GM18505 (cell line): ENCODE data around the gene FERMT3.

Experiments used
- ATAC-seq: cut with Tn5 transposase; IDR thresholded peaks from one replicate; pipeline ENCODE4 v1.9.1; 2021; ENCODE audit not compliant: unreplicated experiment
- POLR2A ChIP-seq: IDR thresholded peaks from 4 replicates; pipeline ENCODE4 v1.6.1; 2011; ENCODE audit warnings: borderline replicate concordance; ENCODE audit not compliant: insufficient read depth, insufficient read length; ENCODE audit errors: extremely low read depth

The FERMT3 gene

DNA sequence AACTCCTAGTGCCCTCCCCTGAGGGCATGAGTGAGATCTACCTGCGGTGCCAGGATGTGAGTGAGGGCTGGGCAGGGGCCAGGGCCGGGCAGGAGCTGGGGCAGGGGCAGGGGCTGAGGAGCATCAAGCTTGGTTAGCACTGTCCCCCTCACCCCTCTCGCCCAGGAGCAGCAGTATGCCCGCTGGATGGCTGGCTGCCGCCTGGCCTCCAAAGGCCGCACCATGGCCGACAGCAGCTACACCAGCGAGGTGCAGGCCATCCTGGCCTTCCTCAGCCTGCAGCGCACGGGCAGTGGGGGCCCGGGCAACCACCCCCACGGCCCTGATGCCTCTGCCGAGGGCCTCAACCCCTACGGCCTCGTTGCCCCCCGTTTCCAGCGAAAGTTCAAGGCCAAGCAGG is 13.8 kb downstream of the FERMT3 start:
- TF ChIP-seq POLR2A = no peak
- no peak for ATAC-seq

DNA sequence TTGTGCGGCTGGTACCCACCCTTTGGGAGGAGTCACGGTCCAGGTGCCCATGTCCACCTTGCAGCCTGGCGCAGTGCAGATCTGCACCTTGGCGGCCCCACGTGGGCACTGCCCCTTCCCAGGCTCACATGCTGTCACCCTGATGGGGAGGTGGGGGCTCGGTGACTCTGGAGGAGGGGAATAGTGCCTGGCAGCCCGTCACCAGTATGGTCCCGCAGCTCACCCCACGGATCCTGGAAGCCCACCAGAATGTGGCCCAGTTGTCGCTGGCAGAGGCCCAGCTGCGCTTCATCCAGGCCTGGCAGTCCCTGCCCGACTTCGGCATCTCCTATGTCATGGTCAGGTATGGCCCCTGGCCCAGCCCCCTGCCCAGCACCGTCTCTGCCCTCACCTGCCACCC is 14.3 kb downstream of the FERMT3 start:
- TF ChIP-seq POLR2A = no peak
- no peak for ATAC-seq

DNA sequence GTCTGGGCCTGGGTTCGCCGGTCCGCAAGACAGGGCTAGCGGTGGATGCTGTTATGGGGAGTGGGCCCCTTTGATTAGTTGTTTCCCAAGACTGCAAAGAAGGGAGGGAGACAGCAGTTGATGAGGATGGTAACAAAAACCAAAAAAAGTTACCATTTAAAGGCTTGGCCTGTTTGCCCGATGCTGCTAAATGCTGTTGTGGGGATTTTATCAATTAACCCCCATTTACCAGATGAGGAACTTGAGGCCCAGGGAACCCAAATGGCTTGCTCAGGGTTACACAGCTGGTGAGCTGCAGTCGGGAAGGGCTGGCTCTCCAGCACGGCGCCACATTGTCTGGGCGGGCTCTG is 16.1 kb downstream of the FERMT3 start:
- ATAC-seq = no peak
- TF ChIP-seq POLR2A = no peak

DNA sequence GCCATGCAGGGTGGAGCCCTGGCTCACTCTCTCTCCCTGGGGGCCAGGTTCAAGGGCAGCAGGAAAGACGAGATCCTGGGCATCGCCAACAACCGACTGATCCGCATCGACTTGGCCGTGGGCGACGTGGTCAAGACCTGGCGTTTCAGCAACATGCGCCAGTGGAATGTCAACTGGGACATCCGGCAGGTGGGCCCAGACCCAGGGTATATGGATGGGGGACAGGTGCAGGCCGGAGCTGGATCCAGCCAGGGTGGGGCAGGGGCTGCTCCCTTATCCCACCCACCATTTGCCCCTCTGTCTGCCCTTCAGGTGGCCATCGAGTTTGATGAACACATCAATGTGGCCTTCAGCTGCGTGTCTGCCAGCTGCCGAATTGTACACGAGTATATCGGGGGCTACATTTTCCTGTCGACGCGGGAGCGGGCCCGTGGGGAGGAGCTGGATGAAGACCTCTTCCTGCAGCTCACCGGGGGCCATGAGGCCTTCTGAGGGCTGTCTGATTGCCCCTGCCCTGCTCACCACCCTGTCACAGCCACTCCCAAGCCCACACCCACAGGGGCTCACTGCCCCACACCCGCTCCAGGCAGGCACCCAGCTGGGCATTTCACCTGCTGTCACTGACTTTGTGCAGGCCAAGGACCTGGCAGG is 16.6 kb downstream of the FERMT3 start:
- TF ChIP-seq POLR2A = no peak
- ATAC-seq = no peak

DNA sequence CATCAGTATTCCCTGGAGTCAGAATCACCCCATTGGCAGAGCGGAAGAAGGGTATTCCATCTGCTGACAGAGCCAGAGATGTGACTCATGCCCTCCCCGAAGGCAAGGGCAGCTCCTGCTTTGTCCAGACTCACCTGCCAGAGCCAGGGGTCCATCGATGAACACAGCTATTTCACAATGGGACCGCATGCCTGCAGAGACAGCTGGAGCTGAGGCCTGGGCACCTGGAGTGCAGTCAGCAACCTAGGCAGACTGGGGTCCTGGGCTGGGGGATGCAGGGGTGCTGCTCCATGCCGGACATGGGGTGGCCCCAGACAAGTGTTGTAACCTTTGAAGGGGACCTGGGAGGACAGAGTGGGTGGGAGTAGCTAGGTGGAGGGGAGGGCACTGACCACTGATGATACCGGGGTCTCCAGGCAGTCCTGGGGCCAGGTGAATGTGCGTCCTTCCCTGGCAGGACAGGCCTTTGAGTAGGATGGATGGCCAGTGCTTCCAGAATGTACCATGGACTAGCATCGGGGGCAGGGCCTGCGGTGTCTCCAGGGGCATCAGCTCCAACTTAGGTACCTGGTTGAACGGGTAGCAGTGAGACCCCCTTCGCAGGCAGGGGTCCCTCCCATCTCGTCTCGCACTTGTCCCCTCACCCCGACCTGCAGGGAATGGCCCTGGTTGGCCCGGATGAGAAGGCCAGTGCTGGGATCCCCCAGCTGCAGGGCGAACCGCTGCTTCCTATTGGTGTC is 17.8 kb downstream of the FERMT3 start:
- ATAC-seq = no peak

DNA sequence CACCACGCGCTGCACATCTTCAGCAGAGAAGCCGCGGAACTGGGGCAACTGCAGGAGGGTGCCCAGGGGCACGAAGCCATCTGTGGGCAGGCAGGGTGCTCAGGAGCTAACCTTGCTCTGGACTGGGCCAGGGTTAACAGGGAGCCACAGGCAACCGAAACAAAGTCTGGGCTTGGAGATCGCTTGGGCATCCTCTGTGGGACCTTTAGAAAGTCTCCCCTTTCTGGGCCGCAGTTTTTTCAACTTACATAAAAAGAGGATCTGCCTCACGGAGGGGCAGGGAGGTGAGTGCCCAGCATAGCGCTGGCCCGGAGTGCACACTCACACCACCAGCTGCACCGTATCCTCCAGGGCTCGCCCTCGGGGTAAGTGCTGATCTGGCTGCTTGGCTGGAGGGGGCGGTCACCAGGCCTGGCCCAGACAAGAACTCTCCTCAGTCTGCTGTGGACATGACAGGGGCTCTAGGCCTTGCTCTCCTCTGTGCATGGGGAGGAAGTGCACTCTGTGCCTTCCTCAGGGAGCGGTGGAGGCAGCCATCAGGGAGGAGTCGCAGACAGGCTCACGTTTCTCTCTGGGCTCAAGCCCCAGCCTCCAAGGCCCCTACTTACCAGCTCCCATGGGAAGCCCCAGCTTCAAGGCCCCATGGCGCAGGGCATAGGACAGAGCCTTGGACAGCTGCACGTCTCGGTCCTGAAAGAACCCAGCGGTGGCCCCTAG is 18.5 kb downstream of the FERMT3 start:
- no peak for TF ChIP-seq POLR2A
- no peak for ATAC-seq

More for the DNA sequence above, 17.8 kb downstream of the FERMT3 start:
- TF ChIP-seq POLR2A = peak; percentile 54

DNA sequence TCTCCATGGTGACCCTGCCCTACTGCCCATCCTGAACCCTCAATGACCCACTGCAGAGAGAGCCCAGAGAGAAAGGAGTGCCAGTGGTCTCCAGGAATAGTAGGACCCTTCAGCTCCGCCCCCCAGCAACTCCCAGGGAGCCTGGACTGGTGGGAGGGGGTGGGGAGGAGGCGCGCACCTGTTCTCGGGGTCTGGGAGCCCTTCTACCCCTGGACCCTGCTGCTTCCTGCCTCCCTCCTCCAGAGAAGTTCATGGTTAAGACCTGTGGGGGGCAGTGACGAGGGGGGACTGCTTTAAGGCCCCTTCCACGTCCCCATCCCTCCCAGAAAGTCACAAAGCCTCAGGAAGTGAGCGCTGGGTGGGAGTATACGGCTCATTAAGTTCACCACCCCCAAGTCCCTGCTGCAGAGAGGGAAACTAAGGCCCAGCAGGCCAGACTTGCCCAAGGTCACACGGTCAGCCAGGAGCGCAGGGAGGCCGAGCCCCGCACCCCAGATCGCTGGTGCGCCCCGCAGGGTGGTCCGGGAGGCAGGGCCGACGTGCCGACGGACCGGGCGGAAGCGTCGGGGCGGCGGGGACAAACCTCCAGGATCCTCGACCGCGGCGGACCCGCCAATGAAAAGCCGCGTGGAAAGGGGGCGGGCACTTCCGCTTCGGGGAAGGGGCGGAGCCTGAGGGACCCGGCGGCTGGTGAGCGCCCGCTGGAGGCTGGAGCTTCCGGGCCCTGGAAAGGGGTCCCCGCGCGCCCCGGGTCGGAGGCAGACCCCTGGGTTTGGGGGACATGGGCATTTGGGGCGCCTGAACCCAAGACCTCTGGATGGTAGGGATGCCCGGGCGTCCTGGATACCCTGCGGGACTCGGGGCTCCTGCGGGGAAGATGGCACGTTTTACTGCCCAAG is 19.3 kb downstream of the FERMT3 start, which contains the start of the genes NUDT22 and TRPT1:
Gene NUDT22, plus strand, starts transcription at position 667 of the 899 bp plus-strand sequence. CDS start 379 bp downstream, outside the sequence.
Gene TRPT1, minus strand, starts transcription at position 579 of the 899 bp plus-strand sequence. Its CDS starts 326 bp downstream, at position 253.
- peak; percentile 85 for TF ChIP-seq POLR2A
- peak; percentile 37 for ATAC-seq

DNA sequence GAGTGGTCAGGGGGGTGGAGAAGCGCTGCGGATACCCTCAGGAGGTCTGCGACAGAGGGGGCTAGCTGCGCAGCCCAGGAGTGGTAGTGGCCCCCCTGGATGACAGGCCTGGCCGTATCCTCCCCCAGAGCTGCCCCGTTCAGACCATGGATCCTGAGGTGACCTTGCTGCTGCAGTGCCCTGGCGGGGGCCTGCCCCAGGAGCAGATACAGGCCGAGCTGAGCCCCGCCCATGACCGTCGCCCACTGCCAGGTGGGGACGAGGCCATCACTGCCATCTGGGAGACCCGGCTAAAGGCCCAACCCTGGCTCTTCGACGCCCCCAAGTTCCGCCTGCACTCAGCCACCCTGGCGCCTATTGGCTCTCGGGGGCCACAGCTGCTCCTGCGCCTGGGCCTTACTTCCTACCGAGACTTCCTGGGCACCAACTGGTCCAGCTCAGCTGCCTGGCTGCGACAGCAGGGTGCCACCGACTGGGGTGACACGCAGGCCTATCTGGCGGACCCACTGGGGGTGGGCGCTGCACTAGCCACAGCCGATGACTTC is 20.1 kb downstream of the FERMT3 start:
- ATAC-seq = peak; percentile 14
- TF ChIP-seq POLR2A = peak; percentile 68

DNA sequence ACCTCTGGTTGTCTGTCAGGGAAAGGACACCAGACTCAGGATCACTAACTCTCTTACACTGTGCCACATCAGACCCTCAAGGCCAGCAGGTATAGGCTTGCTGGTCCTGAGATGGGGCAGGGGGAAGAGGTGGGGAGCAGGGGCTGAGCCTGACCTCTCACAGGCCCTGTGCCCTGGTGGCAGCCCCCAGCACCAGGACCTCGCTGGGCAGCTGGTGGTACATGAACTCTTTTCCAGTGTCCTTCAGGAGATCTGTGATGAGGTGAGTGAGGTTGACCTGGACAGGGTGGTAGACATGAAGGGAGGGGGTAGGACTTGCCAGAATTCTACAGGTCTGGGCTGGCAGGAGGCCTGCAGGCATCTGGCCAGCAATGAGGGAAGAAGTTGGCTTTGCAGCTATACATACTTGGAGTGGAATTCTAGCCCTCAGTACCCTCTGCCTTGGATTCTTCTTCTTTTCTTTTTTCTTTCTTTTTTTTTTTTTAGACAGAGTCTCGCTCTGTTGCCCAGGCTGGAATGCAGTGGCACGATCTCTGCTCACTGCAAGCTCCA is 21.0 kb downstream of the FERMT3 start:
- TF ChIP-seq POLR2A = no peak
- ATAC-seq = no peak

DNA sequence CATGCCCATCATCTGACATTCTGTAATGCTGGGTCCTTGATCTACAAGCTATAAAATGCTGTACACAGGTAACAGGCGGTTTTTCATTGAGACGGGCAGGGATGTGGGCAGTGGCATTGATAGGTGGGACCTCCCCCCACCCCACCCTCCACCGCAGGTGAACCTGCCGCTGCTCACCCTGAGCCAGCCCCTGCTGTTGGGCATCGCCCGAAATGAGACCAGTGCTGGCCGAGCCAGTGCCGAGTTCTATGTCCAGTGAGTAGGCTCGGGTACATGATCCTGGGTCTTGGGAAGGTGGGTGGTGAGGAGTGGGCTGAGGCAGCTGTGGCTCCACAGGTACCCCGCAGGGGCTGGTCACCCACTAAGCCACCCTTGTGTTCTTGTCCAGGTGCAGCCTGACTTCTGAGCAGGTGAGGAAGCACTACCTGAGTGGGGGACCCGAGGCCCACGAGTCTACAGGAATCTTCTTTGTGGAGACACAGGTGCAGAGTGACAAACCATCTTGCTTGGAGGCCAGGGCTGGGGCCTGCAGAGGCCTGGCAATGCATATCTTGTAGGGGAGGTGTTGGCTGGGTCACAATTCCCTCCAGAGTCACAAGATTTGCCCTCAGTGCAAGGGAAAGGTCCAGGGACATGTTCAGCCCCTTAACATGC is 22.7 kb downstream of the FERMT3 start:
- ATAC-seq = no peak
- TF ChIP-seq POLR2A = no peak

DNA sequence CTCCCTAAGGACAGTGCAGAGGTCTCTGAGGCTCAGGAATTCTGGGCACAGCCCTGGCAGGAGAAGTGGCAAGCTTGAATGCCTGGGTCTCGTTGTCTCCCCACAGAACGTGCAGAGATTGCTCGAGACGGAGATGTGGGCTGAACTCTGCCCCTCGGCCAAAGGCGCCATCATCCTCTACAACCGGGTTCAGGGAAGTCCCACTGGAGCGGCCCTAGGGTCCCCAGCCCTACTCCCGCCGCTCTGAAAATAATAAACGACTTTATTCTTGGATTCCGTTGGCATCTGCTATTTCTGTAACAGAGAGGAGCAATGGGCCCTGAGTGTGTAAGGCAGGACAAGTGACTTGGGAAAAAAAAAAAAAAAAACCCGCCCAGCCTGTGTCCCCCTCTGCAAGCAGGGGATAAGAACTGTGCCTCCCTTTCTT is 23.2 kb downstream of the FERMT3 start:
- ATAC-seq = no peak
- TF ChIP-seq POLR2A = no peak
